ENCODE measurements around the gene PLEKHM3. TPM values are rescaled to one million over a fixed set of nuclear protein-coding genes. Genes with fewer than 3 reads are reported as not detected.

PLEKHM3 gene
- total and polyA plus RNA-seq, 2 donors (not counting 1 experiment from before 2014, with no cell fraction given) = 5.3 to 20.1 TPM

- Histone ChIP-seq H3K79me2 (ENCODE audit: control insufficient read depth, insufficient read depth, low read length) (no peaks in the 10 kb centered on the region), H3K4me1 (ENCODE audit: control insufficient read depth, extremely low read depth, insufficient read depth, low read length) (no peaks in the 10 kb centered on the region), H2AFZ (ENCODE audit: low read length) (no peak overlapping the region), H3K9ac (ENCODE audit: insufficient read depth, low read length) (no peak overlapping the region), H4K20me1 (ENCODE audit: control insufficient read depth, extremely low read depth, insufficient read depth, low read length) (no peaks in the 10 kb centered on the region), H3K36me3 (ENCODE audit: control insufficient read depth, insufficient read depth, low read length) (no peaks in the 10 kb centered on the region), H3K4me3 (replicated peaks in 1 of 4; ENCODE audit: control extremely low read depth in 1 of 4, insufficient read depth in 1 of 4, low read depth in 3 of 4, low read length in 4 of 4) (no peak overlapping the region), H3K9me3 (ENCODE audit: control insufficient read depth, insufficient read depth, low read depth, low read length) (no peaks in the 10 kb centered on the region), H3K27me3 (ENCODE audit: control insufficient read depth, insufficient read depth, low read length) (no peaks in the 10 kb centered on the region), H3K27ac (ENCODE audit: insufficient read depth, low read length) (no peak overlapping the region), H3K4me2 (ENCODE audit: extremely low read depth, insufficient read depth, low read length) (no peak overlapping the region)
- no peak for TF ChIP-seq EZH2 (IDR thresholded peaks at IDR 0.05; ENCODE audit: low read length, missing control alignments)
- TF ChIP-seq, protein P1, sequence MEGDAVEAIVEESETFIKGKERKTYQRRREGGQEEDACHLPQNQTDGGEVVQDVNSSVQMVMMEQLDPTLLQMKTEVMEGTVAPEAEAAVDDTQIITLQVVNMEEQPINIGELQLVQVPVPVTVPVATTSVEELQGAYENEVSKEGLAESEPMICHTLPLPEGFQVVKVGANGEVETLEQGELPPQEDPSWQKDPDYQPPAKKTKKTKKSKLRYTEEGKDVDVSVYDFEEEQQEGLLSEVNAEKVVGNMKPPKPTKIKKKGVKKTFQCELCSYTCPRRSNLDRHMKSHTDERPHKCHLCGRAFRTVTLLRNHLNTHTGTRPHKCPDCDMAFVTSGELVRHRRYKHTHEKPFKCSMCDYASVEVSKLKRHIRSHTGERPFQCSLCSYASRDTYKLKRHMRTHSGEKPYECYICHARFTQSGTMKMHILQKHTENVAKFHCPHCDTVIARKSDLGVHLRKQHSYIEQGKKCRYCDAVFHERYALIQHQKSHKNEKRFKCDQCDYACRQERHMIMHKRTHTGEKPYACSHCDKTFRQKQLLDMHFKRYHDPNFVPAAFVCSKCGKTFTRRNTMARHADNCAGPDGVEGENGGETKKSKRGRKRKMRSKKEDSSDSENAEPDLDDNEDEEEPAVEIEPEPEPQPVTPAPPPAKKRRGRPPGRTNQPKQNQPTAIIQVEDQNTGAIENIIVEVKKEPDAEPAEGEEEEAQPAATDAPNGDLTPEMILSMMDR (conservative IDR thresholded peaks at IDR 0.05 in 1 of 2, IDR thresholded peaks at IDR 0.05 in 1 of 2; ENCODE audit: low read depth in 1 of 2, low read length in 2 of 2) = no peak
- no peak for DNase-seq (ENCODE audit: low read depth in 2 of 2)
Measured at GRCh38 chr2:207860685-207861084, 164.6 kb downstream of the PLEKHM3 start.

- no peak overlapping the region for H3K27ac ChIP-seq (ENCODE audit: insufficient read depth, low read length)
- H2AFZ ChIP-seq (ENCODE audit: low read length) = no peak overlapping the region
- H3K4me2 ChIP-seq (ENCODE audit: extremely low read depth, insufficient read depth, low read length) = no peak overlapping the region
Measured at GRCh38 chr2:207855591-207855990, 169.7 kb downstream of the PLEKHM3 start.

DNA sequence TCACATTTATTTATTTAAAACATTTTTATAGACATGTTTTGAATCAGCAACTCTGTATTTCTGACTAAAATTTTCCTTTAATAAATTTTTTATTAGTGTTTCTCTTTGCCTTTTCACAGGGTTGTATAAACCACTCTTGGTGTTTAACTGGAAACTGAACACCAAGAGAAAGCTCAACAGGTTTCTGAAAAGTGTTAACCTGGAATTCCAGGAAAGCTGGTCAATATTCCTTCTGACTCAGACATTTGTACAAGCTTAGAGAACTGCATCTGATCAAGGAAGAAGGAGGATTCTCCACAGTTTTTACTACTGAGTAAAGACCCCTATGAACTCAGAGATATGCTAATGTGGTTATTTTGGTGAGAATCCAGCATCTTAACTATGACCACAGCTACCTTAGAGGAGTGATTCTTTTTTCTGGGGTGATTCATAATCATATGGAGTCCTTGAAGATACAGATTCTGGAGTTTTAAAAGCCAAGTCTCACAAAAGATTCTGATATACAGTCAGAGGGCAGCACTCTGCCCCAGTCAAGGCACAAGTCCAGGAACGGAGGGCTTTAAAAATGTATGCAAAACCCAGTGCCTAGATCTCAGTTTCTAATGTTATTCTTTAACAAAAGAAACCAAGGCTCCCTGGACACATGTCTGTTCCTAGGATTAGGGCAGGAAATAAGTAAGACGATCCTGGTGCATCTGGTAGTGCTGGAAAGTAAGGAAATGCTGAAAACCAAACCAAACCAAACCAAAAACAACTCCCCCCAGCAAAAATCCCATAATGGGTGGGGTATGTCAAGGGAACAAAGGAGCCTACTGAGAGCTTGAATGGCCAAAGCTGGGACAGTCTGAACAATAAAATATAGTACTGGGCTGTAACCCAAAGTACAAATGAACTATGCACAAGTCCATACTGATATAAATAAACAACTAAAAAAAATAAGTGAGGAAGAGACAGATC is 170.6 kb downstream of the PLEKHM3 start:
- Histone ChIP-seq H3K9me3 (ENCODE audit: control insufficient read depth, insufficient read depth, low read depth, low read length) (no peaks in the 10 kb centered on the region), H3K36me3 (ENCODE audit: control insufficient read depth, insufficient read depth, low read length) (no peaks in the 10 kb centered on the region), H3K4me2 (ENCODE audit: extremely low read depth, insufficient read depth, low read length) (no peak overlapping the region), H3K27ac (ENCODE audit: insufficient read depth, low read length) (no peak overlapping the region), H3K79me2 (ENCODE audit: control insufficient read depth, insufficient read depth, low read length) (no peaks in the 10 kb centered on the region), H3K27me3 (ENCODE audit: control insufficient read depth, insufficient read depth, low read length) (no peaks in the 10 kb centered on the region), H3K4me3 (replicated peaks in 1 of 4; ENCODE audit: control extremely low read depth in 1 of 4, insufficient read depth in 1 of 4, low read depth in 3 of 4, low read length in 4 of 4) (no peak overlapping the region), H4K20me1 (ENCODE audit: control insufficient read depth, extremely low read depth, insufficient read depth, low read length) (no peaks in the 10 kb centered on the region), H2AFZ (ENCODE audit: low read length) (no peak overlapping the region), H3K4me1 (ENCODE audit: control insufficient read depth, extremely low read depth, insufficient read depth, low read length) (no peaks in the 10 kb centered on the region), H3K9ac (ENCODE audit: insufficient read depth, low read length) (no peak overlapping the region)
- peak in 1 of 2 donors; percentile 95 for DNase-seq (ENCODE audit: low read depth in 2 of 2)
- TF ChIP-seq, protein P1 (conservative IDR thresholded peaks at IDR 0.05 in 1 of 2, IDR thresholded peaks at IDR 0.05 in 1 of 2; ENCODE audit: low read depth in 1 of 2, low read length in 2 of 2) = no peak
- no peak for TF ChIP-seq EZH2 (IDR thresholded peaks at IDR 0.05; ENCODE audit: low read length, missing control alignments)

More at GRCh38 chr2:207855591-207855990, 169.7 kb downstream of the PLEKHM3 start:
- Histone ChIP-seq H3K4me1 (ENCODE audit: control insufficient read depth, extremely low read depth, insufficient read depth, low read length) (no peaks in the 10 kb centered on the region), H3K4me3 (replicated peaks in 1 of 4; ENCODE audit: control extremely low read depth in 1 of 4, insufficient read depth in 1 of 4, low read depth in 3 of 4, low read length in 4 of 4) (no peak overlapping the region), H3K79me2 (ENCODE audit: control insufficient read depth, insufficient read depth, low read length) (no peaks in the 10 kb centered on the region), H3K36me3 (ENCODE audit: control insufficient read depth, insufficient read depth, low read length) (no peaks in the 10 kb centered on the region), H3K27me3 (ENCODE audit: control insufficient read depth, insufficient read depth, low read length) (no peaks in the 10 kb centered on the region), H3K9me3 (ENCODE audit: control insufficient read depth, insufficient read depth, low read depth, low read length) (no peaks in the 10 kb centered on the region), H4K20me1 (ENCODE audit: control insufficient read depth, extremely low read depth, insufficient read depth, low read length) (no peaks in the 10 kb centered on the region), H3K9ac (ENCODE audit: insufficient read depth, low read length) (no peak overlapping the region)
- peak in 1 of 2 donors; percentile 44 for DNase-seq (ENCODE audit: low read depth in 2 of 2)
- TF ChIP-seq, protein P1 (conservative IDR thresholded peaks at IDR 0.05 in 1 of 2, IDR thresholded peaks at IDR 0.05 in 1 of 2; ENCODE audit: low read depth in 1 of 2, low read length in 2 of 2) = no peak
- TF ChIP-seq EZH2 (IDR thresholded peaks at IDR 0.05; ENCODE audit: low read length, missing control alignments) = no peak

All from fibroblast of lung (primary cell).